ENCODE measurements around the gene PAPOLA. TPM values are rescaled to one million over a fixed set of nuclear protein-coding genes. Genes with fewer than 3 reads are reported as not detected.

PAPOLA gene
- total RNA-seq, 3 donors from 2014 or later: 146 to 214 (median 212) TPM

DNA sequence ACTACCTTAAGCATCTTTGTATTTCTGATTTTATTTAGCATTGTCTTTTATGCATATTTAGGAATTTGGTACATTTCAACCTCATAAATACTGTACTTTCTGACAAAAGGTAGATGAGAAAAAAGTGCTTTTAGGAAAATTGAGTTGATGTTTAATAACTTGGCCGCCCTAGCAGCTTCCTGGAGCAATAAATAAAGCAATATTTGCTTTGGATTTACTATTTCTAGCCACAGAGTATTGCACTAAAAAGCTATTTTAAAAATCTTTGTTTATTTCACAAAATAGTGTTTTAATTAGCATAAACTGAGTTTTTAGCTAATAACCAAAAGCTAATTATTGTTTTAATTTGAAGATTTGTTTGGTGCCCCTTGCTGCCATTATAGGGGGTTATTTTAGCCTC lies 9.5 kb downstream of the PAPOLA start:
- ATAC-seq (no peak), DNase-seq (no peak)
- no peaks in the 10 kb centered on the region for H3K9me3 ChIP-seq
- TF ChIP-seq, protein P1, sequence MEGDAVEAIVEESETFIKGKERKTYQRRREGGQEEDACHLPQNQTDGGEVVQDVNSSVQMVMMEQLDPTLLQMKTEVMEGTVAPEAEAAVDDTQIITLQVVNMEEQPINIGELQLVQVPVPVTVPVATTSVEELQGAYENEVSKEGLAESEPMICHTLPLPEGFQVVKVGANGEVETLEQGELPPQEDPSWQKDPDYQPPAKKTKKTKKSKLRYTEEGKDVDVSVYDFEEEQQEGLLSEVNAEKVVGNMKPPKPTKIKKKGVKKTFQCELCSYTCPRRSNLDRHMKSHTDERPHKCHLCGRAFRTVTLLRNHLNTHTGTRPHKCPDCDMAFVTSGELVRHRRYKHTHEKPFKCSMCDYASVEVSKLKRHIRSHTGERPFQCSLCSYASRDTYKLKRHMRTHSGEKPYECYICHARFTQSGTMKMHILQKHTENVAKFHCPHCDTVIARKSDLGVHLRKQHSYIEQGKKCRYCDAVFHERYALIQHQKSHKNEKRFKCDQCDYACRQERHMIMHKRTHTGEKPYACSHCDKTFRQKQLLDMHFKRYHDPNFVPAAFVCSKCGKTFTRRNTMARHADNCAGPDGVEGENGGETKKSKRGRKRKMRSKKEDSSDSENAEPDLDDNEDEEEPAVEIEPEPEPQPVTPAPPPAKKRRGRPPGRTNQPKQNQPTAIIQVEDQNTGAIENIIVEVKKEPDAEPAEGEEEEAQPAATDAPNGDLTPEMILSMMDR (IDR thresholded peaks at IDR 0.05): no peak
- no peaks in the 10 kb centered on the region for H3K36me3 ChIP-seq (ENCODE audit: low read depth)
- intact Hi-C loops (cut with DNase I, micrococcal nuclease): no loop called here
- peaks cover 30% of the 10 kb centered on the region for H3K4me1 ChIP-seq (ENCODE audit: low read depth)
- no peak overlapping the region for H3K4me3 ChIP-seq

DNA sequence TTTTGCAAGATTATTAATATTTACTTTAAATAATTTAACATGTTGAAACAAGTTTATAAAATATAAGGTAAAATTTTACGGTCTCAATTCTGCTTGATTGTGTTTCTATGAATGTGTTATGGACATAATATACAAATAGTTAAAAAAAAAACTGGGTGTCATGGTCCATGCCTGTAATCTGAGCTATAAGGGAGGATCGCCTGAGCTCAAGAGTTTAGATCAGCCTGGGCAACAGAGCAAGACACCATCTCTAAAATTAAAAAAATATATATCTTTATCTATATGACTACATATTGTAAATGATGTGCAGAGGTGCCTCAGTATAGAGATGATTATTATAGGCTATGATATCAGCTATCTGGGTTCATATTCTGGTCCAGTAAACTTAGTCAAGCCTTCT lies 9.9 kb downstream of the PAPOLA start:
- intact Hi-C loops (cut with DNase I, micrococcal nuclease): no loop called here

DNA sequence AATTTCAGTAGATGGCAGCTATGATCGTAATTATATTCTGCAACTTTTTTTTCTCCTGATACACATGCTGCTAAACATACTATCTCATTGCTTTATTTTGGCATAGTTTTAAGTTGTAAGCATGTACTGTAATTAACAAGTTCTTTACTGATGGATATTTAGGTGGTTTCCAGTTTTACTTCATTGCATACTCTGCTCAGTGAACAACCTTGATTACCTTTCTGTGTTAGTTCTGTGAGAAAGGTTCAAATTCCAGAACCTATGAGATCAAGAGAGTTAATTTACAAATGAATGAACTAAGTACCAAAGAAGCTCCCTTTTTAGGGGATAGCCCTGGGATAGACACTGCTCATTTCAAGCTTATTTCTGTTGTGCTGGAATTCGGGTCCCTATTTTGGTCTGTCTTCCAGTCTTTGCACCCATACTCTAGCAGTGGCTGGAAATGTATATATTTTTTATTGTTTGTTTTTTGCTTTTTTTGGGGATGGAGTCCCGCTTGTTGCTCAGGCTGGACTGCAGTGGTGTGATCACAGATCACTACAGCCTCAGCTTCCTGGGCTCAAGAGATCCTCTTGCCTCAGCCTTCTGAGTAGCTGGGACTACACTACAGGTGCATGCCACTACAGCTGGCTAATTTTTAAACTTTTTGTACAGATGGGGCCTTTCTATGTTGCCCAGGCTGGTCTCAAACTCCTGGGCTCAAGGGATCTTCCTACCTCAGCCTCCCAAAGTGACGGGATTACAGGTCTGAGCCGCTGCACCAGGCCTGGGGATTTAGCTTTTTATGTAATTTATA lies 10.6 kb downstream of the PAPOLA start:
- TF ChIP-seq, protein P1 (IDR thresholded peaks at IDR 0.05): no peak
- no peak overlapping the region for H3K4me3 ChIP-seq
- H3K4me1 ChIP-seq (ENCODE audit: low read depth): peaks cover 30% of the 10 kb centered on the region
- ATAC-seq: peak; percentile 19
- no peak for DNase-seq
- no peaks in the 10 kb centered on the region for H3K36me3 ChIP-seq (ENCODE audit: low read depth)
- H3K9me3 ChIP-seq: no peaks in the 10 kb centered on the region
- intact Hi-C loops (cut with DNase I, micrococcal nuclease): no loop called here

More for the DNA sequence above, 9.9 kb downstream of the PAPOLA start:
- no peak for DNase-seq
- no peak overlapping the region for H3K4me3 ChIP-seq
- H3K36me3 ChIP-seq (ENCODE audit: low read depth): no peaks in the 10 kb centered on the region
- no peaks in the 10 kb centered on the region for H3K9me3 ChIP-seq
- H3K4me1 ChIP-seq (ENCODE audit: low read depth): peaks cover 30% of the 10 kb centered on the region
- TF ChIP-seq, protein P1 (IDR thresholded peaks at IDR 0.05): no peak
- ATAC-seq: no peak

DNA sequence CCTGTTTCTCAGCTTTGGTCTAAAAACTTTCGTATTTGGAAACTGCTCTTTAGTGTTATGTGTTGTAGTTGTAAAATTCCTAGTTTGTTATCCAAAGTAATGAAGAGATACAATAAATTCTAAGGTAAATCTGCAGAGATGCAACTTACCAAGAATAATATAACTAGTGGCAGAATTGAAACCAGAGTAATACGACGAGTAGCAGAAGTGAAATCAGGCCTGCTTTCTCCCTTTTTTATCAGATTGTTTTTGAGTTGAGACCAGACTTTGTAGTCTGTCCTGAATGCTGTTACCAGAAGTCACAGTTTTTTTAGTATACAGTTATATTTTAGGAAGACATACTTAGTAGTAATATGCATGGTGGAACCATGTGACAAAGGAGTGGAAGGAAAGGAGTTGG lies 12.5 kb downstream of the PAPOLA start:
- Histone ChIP-seq H3K4me3 (no peak overlapping the region), H3K9me3 (no peaks in the 10 kb centered on the region), H3K4me1 (ENCODE audit: low read depth) (peaks cover 25% of the 10 kb centered on the region), H3K36me3 (ENCODE audit: low read depth) (no peaks in the 10 kb centered on the region)
- intact Hi-C loops (cut with DNase I, micrococcal nuclease): no loop called here
- TF ChIP-seq, protein P1 (IDR thresholded peaks at IDR 0.05): no peak
- no peak for DNase-seq
- ATAC-seq: no peak

DNA sequence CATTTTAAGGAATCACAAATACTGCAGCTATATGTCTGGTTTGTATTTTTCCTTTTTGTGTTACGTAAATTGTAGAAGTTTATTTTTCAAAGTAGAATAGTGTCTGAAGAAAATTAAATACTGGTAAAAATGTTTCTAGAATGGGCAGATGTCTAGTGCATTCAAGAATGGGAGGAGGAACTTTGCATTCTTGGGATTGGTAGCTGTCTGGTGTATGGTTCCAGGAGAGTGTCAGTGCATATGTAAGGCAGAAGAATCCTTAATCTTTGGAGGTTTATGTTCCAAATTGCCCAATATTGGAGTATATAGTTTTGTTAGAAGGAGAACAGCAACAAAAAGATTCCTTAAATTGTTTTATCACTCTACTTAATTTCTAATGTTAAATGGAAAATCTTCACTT lies 13.5 kb downstream of the PAPOLA start:
- TF ChIP-seq, protein P1 (IDR thresholded peaks at IDR 0.05): no peak
- Histone ChIP-seq H3K36me3 (ENCODE audit: low read depth) (no peaks in the 10 kb centered on the region), H3K4me1 (ENCODE audit: low read depth) (peaks cover 25% of the 10 kb centered on the region), H3K9me3 (no peaks in the 10 kb centered on the region), H3K4me3 (no peak overlapping the region)
- ATAC-seq (no peak), DNase-seq (no peak)
- intact Hi-C loops (cut with DNase I, micrococcal nuclease): no loop called here

Data from mucosa of descending colon (tissue), 3 donors.